ENCODE data around the gene PTPRG. TPM values are rescaled to one million over a fixed set of nuclear protein-coding genes. Genes with fewer than 3 reads are reported as not detected.
A peak's percentile ranks its signal among the peaks of the same experiment; 100 is the strongest.
"Not testable (repeated sequence)": the region's sequence is repeated elsewhere in the genome, so short reads cannot be mapped to it uniquely, and the experiment has no call there.

The PTPRG gene
- total RNA-seq, 2 donors from 2014 or later = 76.5 to 108 TPM

DNA sequence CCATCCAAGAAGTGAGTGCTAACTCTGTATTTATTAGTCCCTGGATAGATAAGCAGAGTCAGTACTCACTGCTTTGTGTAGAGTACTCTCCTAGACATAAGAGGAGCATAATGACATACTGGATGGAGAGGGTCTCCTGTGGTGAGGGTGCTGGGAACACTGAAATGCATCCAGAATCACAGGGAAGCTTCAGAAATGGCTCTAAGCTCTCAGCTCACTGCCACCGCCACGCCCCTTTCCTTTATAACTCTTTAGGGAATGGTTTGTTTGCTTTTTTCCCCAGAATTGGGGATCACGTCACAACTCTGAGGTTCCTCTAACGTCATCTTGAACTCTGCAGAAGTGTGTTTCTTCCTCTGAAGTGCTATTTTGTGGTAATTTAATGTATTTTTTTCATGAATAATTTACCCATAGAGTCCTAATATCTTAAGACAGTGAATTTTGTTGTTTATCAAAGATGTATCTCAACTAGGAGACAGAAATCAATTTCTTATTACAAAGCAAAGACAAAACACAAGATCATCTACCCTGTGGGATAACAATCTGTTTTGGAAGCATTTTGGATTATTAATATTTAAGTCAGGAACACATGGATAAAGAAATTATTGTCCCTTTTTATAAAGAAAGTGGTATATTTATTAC lies 154.6 kb downstream of the PTPRG start:
- no peaks in the 10 kb centered on the region for H3K27me3 ChIP-seq (ENCODE audit: control insufficient read depth, insufficient read depth, low read length, poor library complexity, severe bottlenecking)
- Mint-ChIP-seq H3K4me3 (no peak overlapping the region), H3K27ac (peak overlapping the region; percentile 76), H3K4me1 (peaks cover 25% of the 10 kb centered on the region), H3K36me3 (ENCODE audit: low read depth) (no peaks in the 10 kb centered on the region), H3K9me3 (no peaks in the 10 kb centered on the region), H3K27me3 (ENCODE audit: insufficient read depth) (no peaks in the 10 kb centered on the region)
- DNase-seq = no peak
- peaks cover 5% of the 10 kb centered on the region for H3K4me1 ChIP-seq (ENCODE audit: control insufficient read depth, insufficient read depth, low read length)
- no peak overlapping the region for H3K27ac ChIP-seq (ENCODE audit: low read depth, low read length)
- WGBS, 2 experiments (ENCODE audit: insufficient coverage in 1 of 2, insufficient read length in 1 of 2) = 83 to 93% methylated on average over 2 to 4 of the region's 4 CpGs
- no peaks in the 10 kb centered on the region for H3K36me3 ChIP-seq (ENCODE audit: control insufficient read depth, insufficient read depth, low read length)
- TF ChIP-seq, protein P1, sequence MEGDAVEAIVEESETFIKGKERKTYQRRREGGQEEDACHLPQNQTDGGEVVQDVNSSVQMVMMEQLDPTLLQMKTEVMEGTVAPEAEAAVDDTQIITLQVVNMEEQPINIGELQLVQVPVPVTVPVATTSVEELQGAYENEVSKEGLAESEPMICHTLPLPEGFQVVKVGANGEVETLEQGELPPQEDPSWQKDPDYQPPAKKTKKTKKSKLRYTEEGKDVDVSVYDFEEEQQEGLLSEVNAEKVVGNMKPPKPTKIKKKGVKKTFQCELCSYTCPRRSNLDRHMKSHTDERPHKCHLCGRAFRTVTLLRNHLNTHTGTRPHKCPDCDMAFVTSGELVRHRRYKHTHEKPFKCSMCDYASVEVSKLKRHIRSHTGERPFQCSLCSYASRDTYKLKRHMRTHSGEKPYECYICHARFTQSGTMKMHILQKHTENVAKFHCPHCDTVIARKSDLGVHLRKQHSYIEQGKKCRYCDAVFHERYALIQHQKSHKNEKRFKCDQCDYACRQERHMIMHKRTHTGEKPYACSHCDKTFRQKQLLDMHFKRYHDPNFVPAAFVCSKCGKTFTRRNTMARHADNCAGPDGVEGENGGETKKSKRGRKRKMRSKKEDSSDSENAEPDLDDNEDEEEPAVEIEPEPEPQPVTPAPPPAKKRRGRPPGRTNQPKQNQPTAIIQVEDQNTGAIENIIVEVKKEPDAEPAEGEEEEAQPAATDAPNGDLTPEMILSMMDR (conservative IDR thresholded peaks at IDR 0.05) = no peak
- no peak overlapping the region for H3K9ac ChIP-seq (ENCODE audit: extremely low read depth, low read length, poor library complexity, severe bottlenecking)
- H3K9me3 ChIP-seq (ENCODE audit: control insufficient read depth, low read length) = peaks cover 6% of the 10 kb centered on the region
- no peak overlapping the region for H3K4me3 ChIP-seq (ENCODE audit: low read length)

DNA sequence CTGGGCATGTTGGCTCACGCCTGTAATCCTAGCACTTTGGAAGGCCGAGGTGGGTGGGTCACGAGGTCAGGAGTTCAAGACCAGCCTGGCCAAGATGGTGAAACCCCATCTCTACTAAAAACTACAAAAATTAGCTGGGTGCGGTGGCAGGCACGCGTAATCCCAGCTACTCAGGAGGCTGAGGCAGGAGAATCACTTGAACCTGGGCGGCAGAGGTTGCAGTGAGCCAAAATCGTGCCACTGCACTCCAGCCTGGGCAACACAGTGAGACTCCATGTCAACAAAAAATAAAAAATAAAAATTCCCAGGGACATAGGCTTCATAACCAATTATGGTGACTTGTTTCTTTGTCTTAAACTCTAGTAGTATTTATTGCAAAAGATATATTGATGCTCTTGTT lies 155.3 kb downstream of the PTPRG start:
- not testable (repeated sequence) for DNase-seq; H3K9me3 Mint-ChIP-seq; H3K27me3 Mint-ChIP-seq (ENCODE audit: insufficient read depth); H3K36me3 ChIP-seq (ENCODE audit: control insufficient read depth, insufficient read depth, low read length); H3K27ac ChIP-seq (ENCODE audit: low read depth, low read length); H3K27ac Mint-ChIP-seq; H3K4me3 Mint-ChIP-seq; H3K27me3 ChIP-seq (ENCODE audit: control insufficient read depth, insufficient read depth, low read length, poor library complexity, severe bottlenecking); H3K4me1 ChIP-seq (ENCODE audit: control insufficient read depth, insufficient read depth, low read length); H3K9ac ChIP-seq (ENCODE audit: extremely low read depth, low read length, poor library complexity, severe bottlenecking); H3K4me3 ChIP-seq (ENCODE audit: low read length); H3K9me3 ChIP-seq (ENCODE audit: control insufficient read depth, low read length); H3K36me3 Mint-ChIP-seq (ENCODE audit: low read depth)
- H3K4me1 Mint-ChIP-seq = peaks cover 25% of the 10 kb centered on the region
- WGBS, 2 experiments (ENCODE audit: insufficient coverage in 1 of 2, insufficient read length in 1 of 2) = 92 to 96% methylated on average over 5 to 8 of the region's 8 CpGs

DNA sequence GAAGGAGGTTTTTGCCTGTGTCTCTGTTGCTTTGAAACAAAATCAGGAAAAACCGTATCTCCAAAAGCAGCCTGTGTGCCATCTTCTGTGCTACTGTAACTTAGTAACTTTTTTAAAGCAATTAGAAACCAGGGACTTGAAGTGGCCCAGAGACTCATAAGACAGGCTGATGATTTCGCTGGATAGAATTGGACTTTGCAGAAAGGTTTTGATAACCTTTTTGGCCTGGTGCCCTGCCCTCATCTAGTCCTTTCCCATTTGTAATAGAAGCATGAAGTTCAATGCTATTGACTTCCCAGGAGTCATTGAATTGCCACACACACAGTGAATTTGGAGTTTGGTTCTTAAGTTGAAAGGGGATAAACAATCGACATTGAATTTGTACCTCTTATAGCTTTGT lies 157.2 kb downstream of the PTPRG start:
- peaks cover 4% of the 10 kb centered on the region for H3K9me3 Mint-ChIP-seq
- H3K27ac Mint-ChIP-seq = no peak overlapping the region
- H3K9me3 ChIP-seq (ENCODE audit: control insufficient read depth, low read length) = peaks cover 11% of the 10 kb centered on the region
- no peak overlapping the region for H3K9ac ChIP-seq (ENCODE audit: extremely low read depth, low read length, poor library complexity, severe bottlenecking)
- H3K4me1 Mint-ChIP-seq = peaks cover 16% of the 10 kb centered on the region
- H3K27ac ChIP-seq (ENCODE audit: low read depth, low read length) = no peak overlapping the region
- no peak overlapping the region for H3K4me3 ChIP-seq (ENCODE audit: low read length)
- DNase-seq = no peak
- H3K27me3 Mint-ChIP-seq (ENCODE audit: insufficient read depth) = no peaks in the 10 kb centered on the region
- TF ChIP-seq, protein P1 (conservative IDR thresholded peaks at IDR 0.05) = no peak
- no peaks in the 10 kb centered on the region for H3K36me3 Mint-ChIP-seq (ENCODE audit: low read depth)
- peaks cover 5% of the 10 kb centered on the region for H3K4me1 ChIP-seq (ENCODE audit: control insufficient read depth, insufficient read depth, low read length)
- H3K4me3 Mint-ChIP-seq = no peak overlapping the region
- no peaks in the 10 kb centered on the region for H3K36me3 ChIP-seq (ENCODE audit: control insufficient read depth, insufficient read depth, low read length)
- WGBS, 2 experiments (ENCODE audit: insufficient coverage in 1 of 2, insufficient read length in 1 of 2) = 86 to 96% methylated on average over 2 to 3 of the region's 3 CpGs
- no peaks in the 10 kb centered on the region for H3K27me3 ChIP-seq (ENCODE audit: control insufficient read depth, insufficient read depth, low read length, poor library complexity, severe bottlenecking)
